Daoy (cell line): Measurements from ENCODE around the gene GAP43. TPM values are rescaled to one million over a fixed set of nuclear protein-coding genes. Genes with fewer than 3 reads are reported as not detected.

Experiments
- DNase-seq: peaks from one replicate; pipeline ENCODE4 v3.0.0-alpha.2; 2015; ENCODE audit warnings: low read depth
- total RNA-seq: library from RNA; depleted of rRNA; stranded (reverse); fragments of >200 nt; shearing (Covaris generic); gene quantifications from 2 replicates; pipeline ENCODE4 v1.2.3, GENCODE V29; 2014

GAP43 gene
- total RNA-seq, 1 experiment from 2014 or later: 0.06 TPM

- DNase-seq: no peak
Measured at GRCh38 chr3:115627180-115628074, 4.1 kb downstream of the GAP43 start.

GRCh38 chr3:115628075-115628412, 4.7 kb downstream of the GAP43 start:
- DNase-seq: no peak

- DNase-seq: no peak
Measured at GRCh38 chr3:115630850-115631249, 7.5 kb downstream of the GAP43 start.

GRCh38 chr3:115632026-115632425, 8.7 kb downstream of the GAP43 start:
- no peak for DNase-seq

- DNase-seq: no peak
Measured at GRCh38 chr3:115633467-115633866, 10.2 kb downstream of the GAP43 start.

GRCh38 chr3:115634052-115634451, 10.7 kb downstream of the GAP43 start:
- no peak for DNase-seq

GRCh38 chr3:115635406-115635805, 12.1 kb downstream of the GAP43 start:
- DNase-seq: no peak

- DNase-seq: no peak
Measured at GRCh38 chr3:115638241-115638640, 14.9 kb downstream of the GAP43 start.

GRCh38 chr3:115638991-115639390, 15.7 kb downstream of the GAP43 start:
- no peak for DNase-seq

- no peak for DNase-seq
Measured at GRCh38 chr3:115644391-115644790, 21.1 kb downstream of the GAP43 start.

- DNase-seq: no peak
Measured at GRCh38 chr3:115646027-115646690, 22.8 kb downstream of the GAP43 start.

GRCh38 chr3:115648559-115648958, 25.2 kb downstream of the GAP43 start:
- DNase-seq: no peak

GRCh38 chr3:115651087-115651486, 27.8 kb downstream of the GAP43 start:
- DNase-seq: no peak

- DNase-seq: no peak
Measured at GRCh38 chr3:115651599-115651998, 28.3 kb downstream of the GAP43 start.

GRCh38 chr3:115652738-115653137, 29.4 kb downstream of the GAP43 start:
- no peak for DNase-seq

GRCh38 chr3:115655761-115656282, 32.5 kb downstream of the GAP43 start:
- peak; percentile 50 for DNase-seq

GRCh38 chr3:115657168-115657567, 33.9 kb downstream of the GAP43 start:
- DNase-seq: no peak

- DNase-seq: no peak
Measured at GRCh38 chr3:115658032-115658336, 34.7 kb downstream of the GAP43 start.

GRCh38 chr3:115658337-115659181, 35.2 kb downstream of the GAP43 start:
- DNase-seq: peak; percentile 93

- DNase-seq: no peak
Measured at GRCh38 chr3:115659253-115660220, 36.2 kb downstream of the GAP43 start.
